HG03066 (cell line): ENCODE results near the gene BRWD1.
"Not testable (repeated sequence)": the region's sequence is repeated elsewhere in the genome, so short reads cannot be mapped to it uniquely, and the experiment has no call there.

Source experiments
- ATAC-seq: cut with Tn5 transposase; IDR thresholded peaks from one replicate; pipeline ENCODE4 v1.9.1; 2021; ENCODE audit warnings: low read depth; ENCODE audit not compliant: unreplicated experiment

The BRWD1 gene

DNA sequence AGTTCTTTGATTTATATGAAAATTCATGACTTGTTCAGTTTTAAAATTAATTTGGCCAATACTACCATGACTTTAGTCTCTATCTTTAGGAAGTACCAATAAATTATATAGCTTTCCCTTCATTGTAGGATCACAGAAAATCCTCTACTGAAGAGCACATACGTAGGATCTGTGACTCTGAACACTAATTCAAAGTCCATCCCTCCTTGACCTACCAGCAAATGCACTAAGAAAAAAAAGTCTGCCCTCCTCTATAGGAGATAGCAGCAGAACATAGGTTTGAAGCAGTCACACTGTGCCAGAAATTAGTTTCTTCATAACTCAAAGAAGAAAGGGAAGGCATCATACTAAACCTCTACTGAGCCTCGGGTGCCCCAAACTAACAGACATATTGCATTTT is 16.5 kb downstream of the BRWD1 start:
- no peak for ATAC-seq

DNA sequence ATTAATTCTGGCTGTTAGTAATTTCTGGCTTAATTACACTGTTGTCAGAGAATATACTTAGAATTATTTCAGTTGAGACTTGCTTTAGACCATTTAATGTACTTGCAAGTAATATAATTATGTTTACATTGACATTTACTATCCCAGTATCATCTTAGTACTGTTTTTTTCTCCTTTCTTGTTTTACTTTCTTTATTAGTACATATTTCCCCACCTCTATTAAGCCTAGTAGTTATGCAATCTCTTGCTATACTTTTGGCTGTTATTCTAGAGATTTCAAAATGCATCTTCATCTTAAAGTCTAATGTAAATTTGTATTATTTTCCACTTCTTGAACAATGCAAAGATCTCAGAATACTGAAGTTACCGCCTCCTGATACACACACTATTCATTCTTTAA is 24.4 kb downstream of the BRWD1 start:
- no peak for ATAC-seq

DNA sequence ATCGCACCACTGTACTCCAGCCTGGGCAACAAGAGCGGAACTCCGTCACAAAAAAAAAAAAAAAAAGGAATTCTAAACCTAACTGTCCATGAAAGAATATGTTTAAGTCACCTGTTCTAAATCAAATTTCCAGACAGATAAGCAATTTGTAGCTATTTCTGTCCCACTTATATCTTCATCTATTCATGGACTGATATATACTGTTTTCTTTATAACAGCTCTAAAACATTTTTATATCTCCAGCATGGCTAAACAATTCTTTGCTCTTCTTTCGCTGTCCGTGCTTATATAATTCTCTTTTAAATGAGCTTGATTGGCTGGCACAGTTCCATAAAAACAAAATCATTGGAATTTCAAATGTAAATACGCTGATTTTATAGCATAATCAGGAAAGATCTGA is 30.5 kb downstream of the BRWD1 start:
- no peak for ATAC-seq

DNA sequence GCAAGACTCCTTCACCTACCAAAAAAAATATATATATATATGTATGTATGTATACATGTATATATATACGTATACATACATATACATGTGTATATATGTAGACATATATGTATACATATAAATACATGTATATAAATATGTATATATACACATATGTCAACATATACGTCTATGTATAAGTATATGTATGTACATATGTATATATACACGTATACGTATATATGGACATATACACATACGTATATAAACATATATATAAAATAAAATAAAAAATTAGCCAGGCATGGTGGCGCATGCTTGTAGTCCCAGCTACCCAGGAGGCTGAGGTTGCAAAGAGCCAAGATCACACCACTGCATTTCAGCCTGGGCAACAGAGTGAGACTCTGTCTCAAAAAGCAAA is 31.6 kb downstream of the BRWD1 start:
- ATAC-seq = no peak

DNA sequence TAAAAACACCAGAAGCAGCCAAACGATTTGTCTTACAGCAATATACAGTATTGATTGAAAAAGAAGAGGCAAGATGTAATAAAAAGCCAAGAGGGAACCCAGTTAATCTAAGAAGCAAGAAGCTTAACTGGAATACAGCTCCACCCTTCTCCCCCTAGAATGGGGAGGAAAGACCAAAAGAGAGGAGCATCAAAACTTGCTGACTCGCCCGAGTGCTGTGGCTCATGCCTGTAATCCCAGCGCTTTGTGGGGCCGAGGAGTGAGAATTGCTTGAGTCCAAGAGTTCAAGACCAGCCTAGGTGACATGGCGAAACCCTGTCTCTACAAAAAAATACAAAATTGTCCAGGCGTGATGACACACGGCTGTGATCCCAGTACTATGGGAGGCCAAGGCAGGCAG is 32.2 kb downstream of the BRWD1 start:
- no peak for ATAC-seq

DNA sequence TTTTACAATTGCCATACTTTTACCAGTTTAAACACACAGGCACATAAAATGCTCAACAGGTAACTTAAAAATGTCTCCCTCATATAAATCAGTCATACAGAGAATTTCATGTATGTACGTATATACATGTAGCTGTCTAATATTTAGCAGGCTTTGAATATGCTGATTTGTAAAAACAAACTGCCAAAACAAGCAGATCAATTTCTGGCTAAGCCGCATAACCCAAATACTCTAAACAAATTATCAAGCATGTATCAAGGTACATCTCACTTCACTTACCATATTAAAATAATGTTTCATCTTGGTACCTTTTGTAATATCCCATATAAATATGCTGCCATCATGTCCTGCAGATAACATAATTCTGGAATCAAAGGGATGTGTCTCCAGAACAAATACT is 43.8 kb downstream of the BRWD1 start:
- no peak for ATAC-seq

DNA sequence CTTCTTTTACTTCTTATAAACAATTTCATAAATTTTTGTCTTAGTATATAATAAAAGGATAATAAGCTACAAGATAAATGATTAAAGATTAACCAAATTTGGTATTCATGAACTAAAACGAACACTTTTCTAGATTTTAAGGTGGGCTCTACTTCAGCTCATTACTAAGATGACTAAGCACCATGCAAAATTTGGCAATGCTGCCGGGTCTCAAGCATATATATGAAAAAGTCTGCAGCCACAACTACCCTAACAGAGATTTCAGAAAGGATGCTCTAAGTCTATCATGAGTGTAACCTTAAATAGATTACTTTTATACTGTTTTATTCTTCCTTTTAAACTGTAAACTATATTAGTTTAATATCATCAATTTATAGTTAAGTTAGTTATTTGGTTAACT is 47.8 kb downstream of the BRWD1 start:
- no peak for ATAC-seq

DNA sequence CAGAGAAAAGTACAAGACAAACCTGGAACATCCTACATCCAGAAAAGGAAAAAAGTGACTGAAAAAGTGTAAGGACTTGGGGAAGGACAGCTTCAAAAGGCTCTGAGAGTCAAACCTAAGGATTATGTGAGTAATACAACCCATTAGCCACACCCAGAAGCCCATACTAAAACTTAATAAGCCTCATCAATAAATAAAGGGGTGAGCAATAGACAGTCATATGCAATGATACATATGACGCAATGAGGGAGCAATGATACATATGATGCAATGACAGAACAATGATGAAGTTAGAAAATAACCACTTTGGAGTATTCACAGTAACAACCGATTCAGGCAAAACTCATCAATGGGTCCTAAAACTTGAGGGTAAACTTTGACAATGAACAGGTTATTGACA is 50.1 kb downstream of the BRWD1 start:
- ATAC-seq = no peak

DNA sequence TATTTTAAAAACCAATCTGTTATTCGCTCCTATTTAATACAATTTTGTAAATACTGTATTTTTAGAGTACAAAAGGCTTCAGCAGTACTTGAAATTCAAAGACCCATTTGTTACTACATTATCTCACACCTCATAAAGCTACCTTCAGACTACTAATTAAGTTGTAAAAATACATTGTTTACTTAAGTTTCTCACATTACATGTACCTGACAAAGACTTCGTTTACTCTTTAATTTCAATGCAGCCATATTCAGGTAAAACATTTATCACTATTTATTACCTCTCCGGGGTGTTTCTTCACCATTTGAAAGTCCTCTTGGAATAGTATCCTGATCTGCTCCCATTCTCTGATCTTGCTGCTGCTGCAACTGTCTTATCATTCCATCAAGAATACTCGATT is 55.2 kb downstream of the BRWD1 start:
- ATAC-seq = no peak

DNA sequence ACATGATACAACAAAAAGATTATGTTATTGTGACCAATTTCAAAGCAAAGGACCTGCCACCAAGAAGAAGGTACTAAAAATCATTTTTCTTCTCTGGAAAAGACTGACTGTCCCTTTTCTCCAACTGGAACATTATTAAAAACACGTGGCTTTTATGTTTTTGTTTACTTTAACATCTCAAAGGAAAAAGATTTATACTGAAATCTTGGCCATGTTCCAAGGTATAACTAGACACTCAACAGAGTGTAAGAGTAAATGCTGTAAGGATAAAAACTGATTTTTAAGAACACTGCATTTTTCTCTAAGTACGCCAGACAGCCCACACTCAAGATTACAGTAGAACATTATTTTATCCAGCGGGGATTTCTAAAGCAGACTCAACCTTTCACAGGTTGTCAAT is 62.1 kb downstream of the BRWD1 start:
- no peak for ATAC-seq

DNA sequence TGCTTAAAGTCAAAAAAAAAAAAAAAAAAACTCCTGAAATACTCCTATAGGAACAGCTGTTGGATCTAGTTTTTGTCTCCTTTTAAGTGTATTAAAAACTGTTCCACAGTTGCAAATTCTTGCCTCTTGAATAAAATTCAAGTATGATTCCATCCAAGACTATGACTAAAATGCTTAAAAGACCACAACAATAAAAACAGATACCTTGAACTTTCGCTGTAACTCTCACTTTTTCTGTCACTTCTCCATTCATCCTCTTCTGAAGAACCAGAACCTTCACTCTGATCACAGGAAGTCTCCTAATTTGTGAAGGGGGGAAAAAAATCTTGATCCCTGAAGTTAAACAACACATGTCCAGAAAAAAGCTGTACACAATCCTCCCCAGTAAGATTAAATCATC is 75.2 kb downstream of the BRWD1 start:
- no peak for ATAC-seq

DNA sequence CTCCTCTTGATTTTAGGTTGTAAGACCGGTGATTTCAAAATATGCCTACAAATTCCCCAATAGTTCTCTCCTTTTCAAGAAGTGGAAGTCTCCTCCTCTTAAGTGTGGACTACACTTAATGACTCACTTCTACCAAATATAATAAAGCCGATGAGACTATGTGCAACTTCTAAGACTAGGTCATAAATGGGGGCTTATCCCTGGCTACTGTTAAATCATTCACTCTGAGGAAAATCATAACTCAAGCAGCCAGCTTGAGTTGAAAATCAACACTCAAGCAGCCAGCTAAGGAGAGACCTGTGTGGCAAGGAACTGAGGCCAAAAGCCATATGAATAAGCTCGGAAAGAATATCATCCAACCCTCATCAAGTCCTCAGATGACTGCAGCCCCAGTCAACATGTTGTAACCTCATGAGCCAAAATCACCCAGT is 80.6 kb downstream of the BRWD1 start:
- ATAC-seq = no peak

DNA sequence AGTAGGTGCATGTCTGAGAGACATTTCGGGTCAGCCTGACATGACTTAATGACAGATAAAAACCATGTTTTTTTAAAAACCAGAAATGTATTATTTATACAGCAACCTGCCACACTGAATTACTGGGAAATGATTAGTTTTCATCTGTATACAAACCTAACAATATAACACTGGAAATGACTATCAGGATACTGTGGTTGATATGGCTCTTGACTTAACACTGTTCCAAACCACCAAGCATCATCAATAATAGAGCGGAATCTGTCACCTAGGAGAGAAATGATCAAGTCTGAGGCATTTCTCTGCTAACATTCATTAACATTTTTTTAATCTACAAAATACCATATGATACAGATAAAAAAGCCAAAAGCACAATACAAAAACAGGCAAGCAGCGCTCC is 88.5 kb downstream of the BRWD1 start:
- ATAC-seq = no peak

DNA sequence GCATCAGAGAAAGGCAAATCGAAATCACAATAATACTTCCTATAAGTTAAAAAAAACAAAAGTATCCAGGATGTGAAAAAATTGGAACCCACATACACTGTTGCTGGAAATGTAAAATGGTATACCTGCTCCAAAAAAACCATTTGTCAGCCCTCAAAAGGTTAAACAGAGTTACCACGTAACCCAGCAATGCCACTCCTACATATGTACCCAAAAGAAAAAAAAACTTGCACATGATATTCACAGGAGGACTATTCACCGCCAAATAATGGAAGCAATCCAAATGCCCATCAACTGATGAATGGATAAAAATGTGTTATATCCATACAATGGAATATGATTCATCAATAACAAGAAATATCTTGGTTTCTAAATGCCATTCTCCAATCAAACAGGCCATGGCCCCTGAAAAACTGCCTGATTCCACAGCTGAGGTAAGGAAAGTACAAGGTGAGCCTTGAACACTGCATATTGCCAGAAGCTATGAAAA is 91.4 kb downstream of the BRWD1 start:
- no peak for ATAC-seq

DNA sequence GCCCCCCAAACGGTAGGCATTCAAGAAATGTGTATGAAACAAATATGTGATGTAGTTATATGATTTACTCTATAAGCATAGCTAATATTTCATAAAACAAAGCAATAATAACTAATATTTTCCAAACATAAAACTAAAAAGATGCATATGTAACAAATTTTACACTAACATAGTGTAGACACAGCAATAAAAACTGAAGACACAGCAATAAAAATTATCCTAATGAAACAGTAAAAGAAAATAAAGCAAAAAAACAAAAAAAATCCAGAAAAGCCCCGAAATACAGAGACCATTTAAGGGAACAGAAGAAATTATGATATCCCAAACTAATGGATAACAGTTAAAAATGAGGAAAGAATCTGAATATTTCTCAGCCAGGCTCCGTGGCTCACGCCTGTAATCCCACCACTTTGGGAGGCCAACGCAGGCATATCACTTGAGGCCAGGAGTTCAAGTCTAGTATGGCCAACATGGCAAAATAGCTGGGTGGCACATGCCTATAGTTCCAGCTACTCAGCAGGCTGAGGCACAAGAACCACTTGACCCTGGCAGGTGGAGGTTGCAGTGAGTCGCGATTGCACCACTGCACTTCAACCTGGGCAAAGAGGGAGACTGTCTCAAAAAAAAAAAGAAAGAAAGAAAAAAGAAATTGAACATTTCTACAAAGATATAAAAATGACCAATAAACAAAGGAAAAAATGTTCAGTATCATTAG is 92.0 kb downstream of the BRWD1 start:
- ATAC-seq = no peak

DNA sequence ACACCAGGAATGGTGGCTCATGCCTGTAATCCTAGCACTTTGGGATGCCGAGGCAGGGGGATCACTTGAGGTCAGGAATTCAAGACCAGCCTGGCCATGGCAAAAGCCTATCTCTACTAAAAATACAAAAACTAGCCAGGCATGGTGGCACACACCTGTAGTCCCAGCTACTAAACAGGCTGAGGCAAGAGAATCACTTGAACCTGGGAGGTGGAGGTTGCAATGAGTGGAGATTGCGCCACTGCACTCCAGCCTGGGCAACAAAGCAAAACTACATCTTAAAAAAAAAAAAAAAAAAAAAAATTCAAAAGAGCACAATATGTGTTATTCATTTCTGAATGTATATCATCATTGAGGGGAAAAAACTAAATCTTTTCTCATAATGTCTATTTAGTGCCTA is 92.6 kb downstream of the BRWD1 start:
- ATAC-seq = not testable (repeated sequence)

DNA sequence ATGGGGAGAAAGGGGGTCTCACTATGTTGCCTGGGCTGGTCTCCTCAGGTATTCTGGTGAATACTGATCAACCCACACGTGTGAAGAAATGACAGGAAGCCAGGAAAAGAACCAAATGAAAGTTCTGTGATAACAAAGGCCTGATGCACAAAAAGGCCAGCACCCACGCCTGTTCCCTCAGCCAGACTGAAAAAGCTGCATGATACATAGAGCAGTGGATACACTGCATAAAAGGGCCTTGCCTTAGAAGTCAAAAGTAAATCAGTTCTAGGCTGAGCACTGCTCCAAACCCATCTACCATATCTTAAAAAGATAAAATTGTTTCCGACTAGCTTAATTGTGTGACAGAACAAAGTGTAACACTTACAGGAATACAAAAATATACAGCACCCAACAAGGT is 93.3 kb downstream of the BRWD1 start:
- no peak for ATAC-seq

DNA sequence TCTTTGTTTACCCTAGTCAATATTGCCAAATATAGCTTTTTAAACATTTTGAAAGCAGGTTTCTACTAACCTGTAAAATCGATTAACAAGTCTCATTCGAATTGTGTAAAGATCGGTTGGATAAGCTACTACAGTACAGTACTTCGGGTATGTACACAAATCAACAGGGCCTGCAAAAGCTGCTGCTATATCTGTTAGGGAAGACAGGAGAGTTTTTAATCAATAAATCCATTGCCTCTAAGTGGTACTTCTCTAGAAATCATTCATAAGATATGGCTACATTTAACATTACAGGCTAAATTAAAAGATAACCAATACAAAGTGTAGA is 95.4 kb downstream of the BRWD1 start:
- no peak for ATAC-seq

DNA sequence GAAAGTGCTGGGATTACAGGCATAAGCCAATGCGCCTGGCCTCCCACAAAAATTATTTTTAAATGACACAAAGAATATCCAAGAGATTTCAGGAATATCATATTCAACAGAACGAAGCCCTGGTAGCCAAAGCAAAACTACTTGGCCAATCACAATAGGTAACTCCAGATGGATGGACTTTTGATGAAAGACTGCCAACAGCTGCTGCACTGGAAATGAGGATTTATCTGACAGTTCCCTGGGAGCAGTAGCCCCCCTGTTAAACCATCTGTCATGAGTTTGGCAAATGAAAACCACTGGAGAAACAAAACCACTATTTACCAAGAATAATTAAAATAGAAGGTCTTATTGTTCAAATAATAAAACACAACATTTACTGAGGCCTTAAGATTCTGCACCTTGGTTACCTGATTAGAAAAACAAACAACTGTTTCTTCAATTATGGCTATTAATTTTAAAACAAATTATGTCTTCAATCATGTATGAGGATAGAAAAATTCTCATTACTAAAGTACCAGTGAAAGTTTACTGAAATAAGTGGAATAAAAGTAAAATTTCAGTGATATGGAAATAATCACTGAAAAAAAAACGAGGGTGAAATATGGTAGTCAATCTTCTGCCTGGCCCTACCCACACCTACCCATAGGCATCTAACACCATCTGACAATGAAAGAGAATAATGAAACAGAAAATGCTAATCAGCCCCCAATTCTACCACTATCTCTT is 95.9 kb downstream of the BRWD1 start:
- ATAC-seq = no peak

DNA sequence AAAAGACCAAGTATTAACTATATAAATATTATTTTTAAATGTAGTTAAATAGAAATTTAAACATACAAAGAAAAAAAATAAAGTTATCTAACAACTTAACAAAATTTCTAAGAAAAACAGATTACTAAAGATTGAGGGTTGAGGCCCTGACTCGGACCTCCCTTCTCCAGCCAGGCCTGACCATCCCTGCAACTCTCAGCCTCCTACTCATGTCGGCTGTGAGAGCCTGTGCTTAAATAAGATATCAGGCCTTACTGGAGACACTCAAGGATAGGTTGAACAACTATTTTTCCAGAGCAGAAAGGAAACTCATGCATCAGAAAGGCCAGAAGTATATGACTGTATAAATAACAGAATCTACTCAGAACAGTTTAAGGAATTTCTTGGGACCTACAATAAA is 97.1 kb downstream of the BRWD1 start:
- ATAC-seq = no peak

DNA sequence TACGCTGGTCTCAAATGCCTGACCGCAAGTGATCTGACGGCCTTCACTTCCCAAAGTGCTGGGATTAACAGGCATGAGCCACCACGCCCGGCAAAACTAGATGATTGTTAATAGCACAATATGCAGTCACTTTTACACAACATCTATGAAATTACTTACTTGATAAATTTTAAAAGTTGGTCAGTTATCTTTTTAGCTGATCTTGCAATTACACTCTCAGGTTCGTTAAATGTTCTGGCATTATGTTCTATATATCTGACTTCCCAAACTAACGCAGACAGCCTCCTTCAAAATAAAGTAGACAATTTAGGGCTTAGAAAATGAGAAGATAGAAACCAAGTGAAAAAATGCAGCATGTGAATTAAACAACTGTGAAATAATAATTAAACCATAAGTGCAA is 98.4 kb downstream of the BRWD1 start:
- no peak for ATAC-seq

DNA sequence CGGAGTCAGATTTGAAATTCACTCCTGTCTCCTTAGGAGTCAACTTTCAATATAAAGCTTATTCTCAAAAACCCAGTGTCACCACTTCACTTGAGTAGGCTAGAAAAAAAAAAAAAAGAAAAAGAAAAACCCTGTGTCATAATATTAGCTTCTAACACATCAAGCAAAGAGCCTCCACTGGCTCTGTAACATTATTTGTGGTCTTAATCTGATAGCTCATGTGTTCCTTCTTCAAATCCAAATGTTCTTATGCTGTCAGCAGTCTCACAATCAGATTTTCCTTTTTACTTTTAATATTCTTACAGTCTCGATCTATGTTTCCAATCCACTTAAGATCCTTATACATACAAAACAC is 104.1 kb downstream of the BRWD1 start:
- no peak for ATAC-seq
